Fibroblast of skin of right quadriceps (primary cell): Measurements from ENCODE around the gene RPRD1B.

Experiments
- DNase-seq: peaks from one replicate; pipeline ENCODE4 v3.0.0-alpha.2; 2013

RPRD1B gene

DNA sequence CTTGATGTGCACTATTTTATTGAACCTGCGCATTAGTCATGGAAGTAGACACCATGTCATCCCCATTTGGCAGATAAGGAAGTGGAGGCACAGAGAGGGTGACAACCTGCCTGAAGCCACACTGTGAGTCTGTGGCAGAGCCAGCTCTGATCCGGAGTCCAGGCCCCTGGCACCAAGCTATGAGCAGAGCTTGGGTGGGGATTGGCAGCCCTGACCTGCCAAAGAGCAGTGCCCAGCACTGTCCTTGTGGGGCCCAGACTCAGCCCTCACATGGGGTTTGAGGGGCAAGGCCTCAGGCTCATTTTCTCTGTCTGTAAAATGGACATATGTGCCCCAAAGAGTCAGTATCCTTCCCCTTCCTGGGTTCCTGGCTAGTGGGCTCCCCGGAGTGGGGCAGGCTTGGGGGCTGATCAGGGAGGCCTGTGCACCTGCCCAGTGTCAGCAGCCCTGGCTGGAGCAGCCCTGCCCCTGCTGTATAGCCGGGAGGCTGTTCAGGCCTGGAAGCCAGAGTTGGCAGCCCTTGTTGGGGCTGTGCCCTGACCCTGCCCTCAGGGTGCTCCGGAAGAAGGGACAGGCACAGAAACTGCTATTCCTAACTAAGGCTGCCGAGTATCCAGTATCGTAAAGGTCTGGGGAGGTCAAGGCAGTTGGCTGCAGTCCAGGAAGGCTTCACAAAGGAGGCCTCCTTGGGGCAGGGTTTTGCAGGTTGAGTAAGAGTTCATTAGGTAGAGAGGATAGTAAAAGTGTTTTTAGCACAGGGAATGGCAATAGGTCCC is 92.8 kb downstream of the RPRD1B start:
- DNase-seq: no peak

DNA sequence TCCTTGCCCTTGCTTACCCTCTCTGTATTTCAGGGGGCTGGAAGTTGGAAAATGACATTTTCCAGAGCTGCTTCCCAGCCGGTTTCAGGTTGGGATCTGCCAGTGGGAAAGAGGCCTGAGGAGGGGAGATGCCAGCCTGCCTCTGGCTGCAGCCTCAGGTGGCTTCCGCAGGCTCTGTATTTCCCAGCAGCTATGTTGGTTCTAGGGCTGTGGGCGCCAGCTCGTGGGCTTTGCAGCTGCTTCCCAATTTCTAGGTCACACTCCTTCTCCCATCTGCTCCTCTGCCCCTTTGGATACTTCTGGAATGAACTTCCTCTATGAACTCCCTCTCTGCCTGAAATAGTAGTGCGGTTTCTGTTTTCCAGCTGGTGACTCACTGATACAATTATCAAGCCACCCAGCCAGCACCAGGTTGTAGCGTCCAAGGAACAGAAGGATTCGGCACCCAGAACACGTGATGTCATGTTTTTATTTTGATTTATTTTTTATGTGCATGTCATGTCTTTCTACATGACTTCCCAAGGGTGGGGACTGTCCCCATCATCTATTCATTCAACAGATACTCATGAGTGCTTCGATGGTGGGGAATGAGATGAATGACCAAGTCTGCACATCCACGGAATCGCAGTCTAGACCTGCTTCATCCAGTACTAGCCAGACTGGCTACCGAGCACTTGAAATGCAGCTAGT is 93.5 kb downstream of the RPRD1B start:
- DNase-seq: peak; percentile 75

DNA sequence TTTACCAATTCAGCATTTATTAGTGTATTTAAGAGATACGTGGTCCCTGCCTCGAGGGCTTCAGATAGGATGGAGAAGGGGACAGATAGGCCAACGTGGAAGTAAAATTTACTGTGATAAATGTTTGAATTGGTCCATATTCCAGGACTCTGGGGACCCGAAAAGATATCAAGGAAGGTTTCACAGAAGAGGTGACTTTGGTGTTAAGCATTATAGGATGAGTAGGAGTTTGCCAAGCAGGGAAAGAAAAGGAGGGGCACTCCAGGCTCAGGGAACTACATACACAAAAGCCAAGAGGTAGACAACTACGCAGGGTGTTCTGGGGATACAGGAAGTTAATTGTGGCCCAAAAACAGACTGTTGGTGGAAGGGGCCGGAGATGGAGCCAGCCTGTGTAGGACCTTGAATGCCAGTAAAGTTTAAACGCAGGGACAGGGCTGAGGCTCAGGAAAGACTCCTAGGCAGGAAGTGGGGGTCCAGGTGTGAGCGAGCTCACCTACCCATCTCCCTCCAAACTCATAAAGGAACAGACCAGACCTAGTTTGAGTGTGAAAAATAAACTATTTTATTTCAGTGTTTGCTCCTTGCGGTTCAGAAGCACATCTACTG is 94.5 kb downstream of the RPRD1B start:
- no peak for DNase-seq

DNA sequence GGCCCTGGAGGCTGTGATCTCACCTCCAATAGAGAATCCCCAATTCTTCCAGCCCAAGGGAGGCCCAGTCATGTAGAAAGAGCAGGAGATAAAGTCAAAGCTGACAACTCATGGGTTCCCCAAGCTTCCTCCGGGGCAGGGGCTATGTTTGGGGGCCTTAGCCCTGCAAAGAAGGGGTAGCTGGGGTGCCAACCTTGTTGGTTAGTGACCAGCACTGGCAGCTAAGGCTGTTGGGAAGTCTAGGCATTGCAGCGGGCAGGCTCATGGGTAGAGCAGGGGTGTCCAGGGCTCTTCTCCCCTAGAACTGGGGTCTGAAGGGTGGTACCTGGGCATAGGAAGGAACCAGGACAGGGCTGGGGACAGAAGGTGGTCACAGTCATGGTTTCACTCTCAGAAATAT is 95.1 kb downstream of the RPRD1B start:
- no peak for DNase-seq

DNA sequence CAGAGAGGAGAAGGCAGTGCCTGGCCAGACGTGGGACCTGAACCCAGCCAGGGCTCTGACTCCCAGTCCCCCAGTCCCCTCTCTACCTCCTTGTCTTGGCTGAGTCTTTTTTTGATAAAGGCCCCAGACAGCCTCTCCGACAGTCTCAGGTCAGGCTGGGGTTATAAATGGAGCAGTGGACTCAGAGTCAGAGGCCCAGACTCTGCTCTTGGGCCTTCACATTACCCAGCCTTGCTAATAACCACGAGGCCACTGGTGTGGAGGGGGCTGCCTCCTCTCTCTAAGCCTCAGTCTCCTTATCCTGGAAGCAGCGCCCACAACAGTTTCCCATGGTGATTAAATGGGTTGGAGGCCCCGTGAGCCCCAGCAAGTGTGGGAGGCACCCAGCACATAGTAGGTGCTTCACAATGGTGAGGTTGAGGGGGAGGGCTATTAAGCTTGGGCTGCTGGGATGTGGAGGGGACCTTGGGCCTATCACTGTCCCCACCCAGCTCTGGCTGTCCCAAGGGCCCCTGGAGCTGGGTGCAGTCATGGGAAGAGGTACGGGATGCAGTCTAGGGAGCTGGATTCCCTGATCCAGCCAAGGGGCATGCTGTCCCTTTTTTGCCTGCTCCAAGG is 95.8 kb downstream of the RPRD1B start:
- DNase-seq: no peak

DNA sequence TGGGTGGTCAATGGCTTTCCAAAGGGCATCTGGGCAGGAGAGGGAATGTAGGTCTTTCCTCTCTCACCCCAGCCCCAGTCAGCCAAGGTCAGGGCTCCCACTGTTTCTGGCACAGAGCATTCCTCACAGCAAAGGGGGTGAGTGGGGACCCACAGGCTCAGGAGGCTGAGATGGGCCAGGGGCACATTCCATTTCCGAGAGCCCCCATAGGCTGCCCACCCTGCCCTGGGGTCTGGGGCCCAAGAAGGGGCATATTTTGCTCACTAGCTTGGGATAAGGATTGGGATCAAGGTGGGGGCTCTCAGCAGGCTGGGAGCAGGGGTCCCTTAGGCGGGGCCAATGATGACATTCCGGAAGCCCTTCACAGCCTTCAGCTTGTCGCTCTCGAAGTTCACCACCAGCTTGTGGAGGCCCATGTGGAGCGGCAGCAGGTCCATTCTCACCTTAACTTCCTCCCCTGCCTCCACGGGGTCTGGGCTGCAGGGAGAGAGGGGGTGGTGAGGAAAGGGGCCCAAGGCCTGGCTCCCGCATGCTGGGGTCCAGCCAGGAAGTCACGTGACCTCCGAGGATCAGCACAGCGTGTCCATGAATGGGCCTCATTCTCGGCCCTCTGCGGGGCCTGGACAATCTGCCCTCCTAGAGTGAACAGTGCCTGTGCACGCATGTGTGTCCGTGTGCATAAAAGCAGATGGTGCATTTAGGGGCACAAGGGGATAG is 96.5 kb downstream of the RPRD1B start:
- no peak for DNase-seq

DNA sequence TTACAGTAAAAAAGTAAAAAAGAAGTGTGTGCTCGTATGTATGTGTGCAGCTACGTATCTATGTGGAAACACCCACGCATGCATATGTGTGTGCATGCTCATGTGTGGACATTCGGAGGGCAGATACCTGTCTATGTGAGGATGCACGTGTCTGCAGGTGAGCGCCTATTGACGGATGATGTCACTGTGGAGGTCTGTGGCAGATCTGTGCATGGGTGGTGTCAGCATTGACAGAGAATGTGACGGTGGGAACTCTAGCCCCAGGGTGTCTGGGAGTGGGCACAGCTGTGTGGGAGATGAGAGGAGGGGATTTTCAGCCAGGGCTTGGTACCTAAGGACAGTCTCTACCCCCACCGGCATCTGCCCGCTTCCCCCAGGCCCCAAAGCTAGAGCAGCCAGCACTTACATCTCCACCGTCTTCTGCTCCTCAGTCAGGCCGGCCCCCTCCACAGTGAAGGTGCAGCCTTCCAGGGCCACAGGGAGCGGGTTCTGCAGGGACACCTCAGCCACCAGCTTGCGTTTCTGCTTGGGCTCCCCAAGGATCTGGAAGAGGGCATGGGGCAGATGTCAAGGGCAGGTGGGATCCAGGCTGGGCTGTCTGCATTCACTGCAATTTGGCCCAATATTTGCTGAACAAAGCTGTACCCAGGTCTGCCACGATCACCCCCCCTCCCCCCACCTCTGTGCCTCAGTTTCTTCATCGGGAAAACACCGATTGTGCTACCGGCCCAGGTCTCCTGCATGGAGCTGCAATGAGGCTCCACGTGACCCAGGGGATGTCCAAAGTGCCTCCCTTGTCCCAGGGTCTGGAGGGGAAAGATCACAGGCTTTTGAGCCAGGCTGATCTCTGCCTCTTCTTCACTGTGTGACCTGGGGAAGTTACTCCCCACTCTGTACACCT is 97.4 kb downstream of the RPRD1B start:
- no peak for DNase-seq

DNA sequence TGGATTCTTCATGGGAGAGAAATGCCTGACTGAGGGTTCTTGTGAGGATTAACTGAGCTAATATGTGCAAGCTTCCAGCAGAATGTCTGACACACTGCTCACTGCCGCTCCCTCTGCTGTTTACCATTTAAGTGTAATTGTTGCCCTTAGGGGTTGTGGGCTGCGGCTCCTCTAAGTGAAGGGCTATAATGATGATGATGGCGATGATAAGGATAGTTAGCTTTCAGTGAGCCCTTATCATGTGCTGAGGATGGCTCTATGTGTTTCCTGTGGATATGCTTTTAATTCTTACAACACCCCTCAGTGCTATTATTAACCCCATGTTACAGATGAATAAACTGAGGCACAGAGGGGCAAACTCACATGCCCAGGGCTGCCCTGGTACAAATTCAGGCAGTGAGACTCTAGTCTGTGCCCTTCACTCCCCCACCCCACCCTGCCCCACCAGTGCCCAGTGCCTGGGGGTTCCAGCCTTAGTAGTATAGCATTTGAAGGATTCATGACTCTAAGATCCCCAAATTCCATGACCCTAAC is 98.1 kb downstream of the RPRD1B start:
- no peak for DNase-seq

DNA sequence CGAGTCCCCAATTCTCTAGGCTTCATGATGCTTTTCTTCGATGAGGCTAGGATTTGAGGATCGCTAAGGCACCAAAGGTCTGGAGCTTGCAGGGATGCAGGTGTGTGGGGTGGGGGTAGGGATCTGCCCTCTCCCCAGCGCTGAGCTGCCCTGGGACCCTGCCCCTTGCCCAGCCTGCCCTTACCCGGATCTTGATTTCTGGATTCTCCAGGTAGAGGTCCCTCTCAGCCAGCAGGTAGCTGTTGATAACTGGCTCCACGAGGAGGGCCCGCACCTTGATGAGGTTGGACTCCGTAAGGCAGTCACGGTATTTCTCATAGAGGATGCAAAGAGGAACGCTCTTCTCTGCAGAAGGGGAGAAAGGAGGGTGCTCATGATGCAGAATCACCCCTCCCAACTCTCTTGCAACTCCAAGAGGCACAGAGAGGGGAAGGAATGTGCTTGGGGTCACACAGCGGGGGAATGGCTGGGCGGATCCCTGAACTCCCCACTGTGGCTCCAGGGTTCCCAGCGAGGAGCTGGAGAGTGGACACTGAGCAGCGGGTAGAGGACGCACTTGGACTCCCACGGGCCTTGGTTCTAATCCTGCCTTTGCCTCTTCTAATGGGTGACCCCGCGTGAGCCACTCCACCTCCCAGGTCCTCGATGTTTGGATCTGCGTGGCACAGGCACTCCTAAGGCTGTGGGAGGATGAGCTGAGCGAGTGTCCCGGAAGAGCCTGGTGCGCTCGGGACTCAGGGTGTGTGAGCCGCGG is 98.8 kb downstream of the RPRD1B start:
- DNase-seq: no peak

DNA sequence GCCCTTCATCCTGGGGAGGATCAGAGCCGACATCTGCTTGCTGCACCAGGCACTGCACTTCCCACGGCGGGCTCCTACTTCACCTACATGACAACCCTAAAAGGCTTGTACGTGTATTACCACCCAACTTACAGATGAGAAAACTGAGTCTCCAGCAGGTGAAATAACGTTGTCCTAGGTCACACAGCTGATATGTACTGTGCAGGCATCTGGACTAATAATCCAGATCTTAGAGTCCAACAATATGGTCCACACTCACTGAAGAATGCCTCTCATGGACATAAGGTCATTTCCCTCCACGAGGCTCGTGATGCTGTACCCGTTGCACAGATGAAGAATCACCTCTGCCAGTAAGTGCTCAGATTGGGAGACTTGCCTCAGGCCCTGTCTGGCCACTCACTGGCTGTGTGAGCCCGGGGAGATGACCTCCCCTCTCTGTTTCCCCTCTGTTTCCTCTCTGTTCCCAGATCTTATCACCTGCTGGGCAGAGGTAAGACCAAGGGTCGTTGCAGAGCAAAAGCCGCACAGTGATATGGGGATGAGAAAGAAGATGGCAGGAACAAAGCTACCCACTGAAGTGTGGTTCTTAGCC is 99.5 kb downstream of the RPRD1B start:
- no peak for DNase-seq

DNA sequence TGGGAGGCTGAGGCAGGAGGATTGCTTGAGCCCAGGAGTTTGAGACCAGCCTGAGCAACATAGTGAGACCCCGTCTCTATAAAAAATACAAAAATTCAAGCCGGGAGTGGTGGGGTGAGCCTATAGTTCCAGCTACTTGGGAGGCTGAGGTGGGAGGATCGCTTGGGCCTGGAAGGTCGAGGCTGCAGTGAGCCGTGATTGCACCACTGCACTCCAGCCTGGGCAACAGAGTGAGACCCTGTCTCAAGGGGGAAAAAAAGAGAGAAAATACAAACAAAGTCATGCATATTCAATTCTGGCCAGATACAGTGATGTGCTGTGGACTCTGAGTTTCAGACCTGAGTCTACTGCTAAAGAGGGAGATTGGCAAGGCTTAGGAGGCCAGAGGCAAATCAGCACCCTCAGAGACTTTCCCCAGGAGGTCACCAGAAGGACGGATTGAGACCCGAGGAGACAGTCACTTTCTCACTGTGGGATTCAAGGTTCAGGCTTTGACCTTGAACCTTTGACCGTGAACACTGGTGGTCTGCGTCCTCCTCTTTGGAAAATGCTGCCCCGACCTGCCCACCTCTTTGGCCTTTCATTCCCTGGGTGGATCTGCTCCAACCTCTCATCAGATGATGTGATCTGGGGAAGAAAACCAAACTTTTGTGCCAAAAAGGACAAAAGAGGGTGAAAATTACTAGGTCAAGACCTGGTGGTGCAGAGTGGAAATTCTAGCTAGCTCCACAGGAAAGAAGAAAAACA is 100.3 kb downstream of the RPRD1B start:
- DNase-seq: no peak

DNA sequence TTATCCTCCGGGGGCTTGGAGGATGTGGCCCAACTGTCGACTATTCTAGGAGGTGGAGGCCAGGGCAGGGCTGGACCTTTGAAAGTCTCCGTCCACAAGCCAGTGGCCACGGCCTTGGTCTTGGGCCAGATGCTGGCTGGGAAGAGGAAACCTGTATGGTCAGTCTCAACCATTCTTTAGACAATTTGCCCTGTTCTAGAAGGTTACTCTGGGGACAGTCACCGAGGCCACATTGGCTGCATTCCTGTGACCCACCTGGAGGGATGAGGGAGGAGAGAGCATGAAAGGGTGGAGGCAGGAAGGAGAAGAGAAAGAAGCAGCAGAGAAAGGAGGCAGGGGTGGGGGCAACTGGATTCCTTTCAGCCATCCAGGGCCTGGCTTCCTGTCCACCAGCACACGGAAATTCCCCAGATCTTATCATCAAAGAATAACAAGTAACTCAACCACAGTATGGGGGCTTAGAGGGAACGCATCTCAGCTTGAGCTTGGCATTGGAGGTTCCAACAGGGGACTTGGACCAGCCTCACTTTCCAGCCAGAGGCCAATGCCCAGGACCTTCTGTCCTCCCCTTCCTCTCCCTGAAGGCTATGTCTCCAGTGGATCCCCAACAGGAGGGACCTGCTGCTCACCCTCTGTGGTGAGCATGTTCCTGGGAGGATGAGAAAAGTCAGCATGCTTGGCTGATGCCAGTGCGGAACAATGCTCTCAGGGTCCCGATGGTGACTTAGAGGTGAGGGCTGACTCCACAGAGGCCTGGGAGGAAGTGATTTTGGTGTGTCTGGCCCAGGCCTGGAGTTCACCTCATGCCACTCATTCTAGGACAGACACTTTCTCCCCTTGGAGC is 101.1 kb downstream of the RPRD1B start:
- DNase-seq: peak; percentile 67

DNA sequence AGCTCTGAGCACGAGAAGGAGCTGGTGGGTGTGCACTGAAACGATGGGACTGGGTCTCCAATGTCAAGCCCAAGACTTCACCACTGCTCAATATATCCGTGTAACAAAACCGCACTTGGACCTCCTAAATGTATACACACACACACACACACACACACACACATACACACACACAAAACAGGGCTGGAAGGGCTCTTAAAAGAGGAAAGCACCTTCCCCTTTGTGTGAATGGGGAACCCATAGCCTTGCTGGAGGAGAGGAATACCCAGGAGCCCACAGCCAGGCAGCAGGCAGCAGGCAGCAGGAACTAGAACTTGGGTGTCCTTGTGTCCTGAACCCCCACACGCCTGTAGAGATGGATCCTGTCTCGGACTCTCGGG is 101.7 kb downstream of the RPRD1B start:
- no peak for DNase-seq

DNA sequence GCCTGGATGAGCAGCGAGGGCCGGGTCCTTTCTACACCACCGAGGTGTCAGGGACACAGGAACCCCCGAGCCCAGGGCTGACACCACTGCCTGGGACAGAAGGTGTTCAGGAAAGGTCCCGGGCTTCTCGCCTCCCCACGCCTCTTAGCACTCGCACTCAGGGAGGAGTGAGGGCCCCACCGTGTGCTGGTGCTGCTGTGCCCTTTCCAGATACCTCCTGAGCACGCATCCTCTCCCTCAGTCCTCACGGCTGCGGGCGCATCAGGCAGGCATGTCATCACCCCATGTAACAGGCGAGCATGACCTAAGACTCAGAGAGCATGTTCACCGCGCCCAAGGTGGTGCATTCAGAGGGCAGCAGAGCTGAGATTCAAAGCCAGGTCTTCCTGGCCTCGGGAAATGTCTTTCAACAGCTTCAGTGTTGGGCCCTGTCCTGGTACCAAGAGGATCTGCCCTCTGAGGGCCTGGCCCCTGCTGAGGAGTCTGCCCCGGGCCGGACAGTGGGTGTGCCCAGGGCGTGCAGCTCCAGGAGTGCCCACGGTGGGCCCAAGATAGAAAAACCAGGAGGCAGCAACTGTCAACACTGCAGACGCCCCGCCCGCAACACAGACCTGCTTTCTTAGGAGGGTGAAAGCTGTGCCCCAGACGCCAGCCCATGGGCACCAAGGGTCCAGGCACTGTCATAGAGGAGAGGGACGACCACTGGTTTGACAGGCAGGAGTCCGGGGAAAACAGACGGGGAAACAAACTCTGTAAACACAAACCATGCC is 102.3 kb downstream of the RPRD1B start:
- no peak for DNase-seq

DNA sequence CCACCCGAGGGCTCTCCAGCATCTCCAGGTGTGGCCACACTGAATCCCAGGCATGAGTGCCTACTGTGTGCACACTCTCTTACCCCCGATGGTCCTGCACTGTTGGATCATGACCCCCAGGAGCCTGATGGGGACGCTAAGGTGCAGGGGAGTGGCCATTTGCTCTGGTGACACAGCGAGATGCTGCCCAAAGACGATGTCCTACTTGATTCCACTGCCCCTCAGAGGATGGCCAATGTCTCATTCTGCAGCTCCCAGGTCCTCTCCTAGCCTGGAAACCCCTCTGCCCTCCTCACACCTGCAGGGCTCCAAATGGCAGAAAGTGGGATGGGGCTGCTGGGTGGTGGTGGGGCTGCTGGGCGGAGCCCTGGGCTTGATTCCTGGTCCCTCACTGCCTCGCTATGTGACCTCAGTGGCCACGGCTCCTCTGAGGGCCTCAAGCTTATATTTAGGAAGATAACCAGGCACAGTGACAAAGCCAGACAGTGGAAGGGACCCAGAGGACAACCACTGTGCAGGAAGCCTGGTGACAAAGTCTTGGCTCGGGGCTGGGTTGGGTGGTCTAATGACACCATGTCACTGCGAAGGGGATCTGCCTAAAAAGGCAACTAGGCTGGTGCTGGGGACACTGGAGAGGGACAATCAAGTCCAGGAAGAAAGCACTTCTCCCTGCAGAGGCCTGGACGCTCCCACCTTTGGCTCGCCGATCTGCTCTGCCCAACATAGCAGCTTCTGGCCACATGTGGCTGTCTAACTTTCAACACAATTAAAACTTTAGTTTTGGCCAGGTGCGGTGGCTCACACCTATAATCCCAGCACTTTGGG is 103.1 kb downstream of the RPRD1B start:
- DNase-seq: no peak

DNA sequence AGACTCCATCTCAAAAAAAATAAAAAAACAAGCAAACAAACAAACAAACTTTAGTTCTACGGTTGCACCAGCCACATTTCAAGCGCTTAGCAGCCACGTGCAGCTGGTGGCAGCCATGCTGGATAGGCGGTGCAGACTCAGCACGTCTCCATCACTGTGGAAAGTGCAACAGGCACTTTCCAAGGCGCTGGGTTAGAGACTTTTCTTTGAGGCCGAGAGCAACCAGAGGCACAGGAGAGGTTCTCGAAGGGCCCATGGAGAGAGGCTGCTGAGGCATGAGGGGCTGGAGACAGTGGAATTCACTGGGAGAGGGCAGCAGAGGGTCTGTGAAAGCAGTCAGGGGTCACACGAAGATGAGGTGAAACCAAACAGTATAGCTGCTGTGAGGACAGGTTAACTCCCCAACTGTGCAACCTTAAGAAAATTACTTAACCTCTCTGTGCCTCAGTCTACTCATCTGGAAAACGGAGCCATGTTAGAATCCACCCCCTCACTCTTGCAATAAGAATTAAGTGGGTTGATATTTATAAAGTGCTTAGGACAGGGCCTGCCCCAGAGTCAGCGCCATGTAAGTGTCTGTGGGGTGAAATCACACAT is 104.0 kb downstream of the RPRD1B start:
- DNase-seq: no peak
